Hepatocyte (in vitro differentiated cells): ENCODE results near the gene TNNI3. TPM values are rescaled to one million over a fixed set of nuclear protein-coding genes. Genes with fewer than 3 reads are reported as not detected.

Source experiments
- DNase-seq: peaks from one replicate; pipeline ENCODE4 v3.0.0-alpha.2; 2016; ENCODE audit warnings: low spot score
- H2AFZ ChIP-seq: fragments of 200-600 bp; sonication (generic); 2 replicates; pipeline ENCODE4 v1.6.0; 2016; ENCODE audit warnings: antibody characterized with exemption, mild to moderate bottlenecking
- H3K27ac ChIP-seq: fragments of 200-600 bp; sonication (generic); 2 replicates; pipeline ENCODE4 v1.5.1; 2016; ENCODE audit warnings: mild to moderate bottlenecking
- H3K27me3 ChIP-seq: fragments of 200-600 bp; sonication (generic); 2 replicates; pipeline ENCODE4 v1.6.1; 2016
- H3K36me3 ChIP-seq: fragments of 200-600 bp; sonication (generic); replicated peaks from 2 replicates; pipeline ENCODE4 v1.5.1; 2016; ENCODE audit warnings: low read depth; ENCODE audit not compliant: insufficient read depth
- H3K4me1 ChIP-seq: fragments of 200-600 bp; sonication (generic); 2 replicates; pipeline ENCODE4 v1.5.1; 2016; ENCODE audit warnings: mild to moderate bottlenecking, moderate library complexity; ENCODE audit not compliant: insufficient read depth
- H3K4me2 ChIP-seq: fragments of 200-600 bp; sonication (generic); 2 replicates; pipeline ENCODE4 v1.6.0; 2016
- H3K4me3 ChIP-seq: fragments of 200-600 bp; sonication (generic); 2 replicates; pipeline ENCODE4 v1.5.1; 2016; ENCODE audit warnings: mild to moderate bottlenecking
- H3K79me2 ChIP-seq: fragments of 200-600 bp; sonication (generic); 2 replicates; pipeline ENCODE4 v1.6.0; 2017; ENCODE audit warnings: mild to moderate bottlenecking
- H3K9me2 ChIP-seq: fragments of 200-600 bp; sonication (generic); replicated peaks from 2 replicates; pipeline ENCODE4 v1.6.0; 2017; ENCODE audit warnings: mild to moderate bottlenecking; ENCODE audit not compliant: insufficient read depth
- H3K9me3 ChIP-seq: fragments of 200-600 bp; sonication (generic); 2 replicates; pipeline ENCODE4 v1.5.1; 2016; ENCODE audit warnings: low read depth, mild to moderate bottlenecking
- H4K20me1 ChIP-seq: fragments of 200-600 bp; sonication (generic); 2 replicates; pipeline ENCODE4 v1.6.0; 2016; ENCODE audit warnings: mild to moderate bottlenecking; ENCODE audit not compliant: insufficient read depth, poor library complexity, severe bottlenecking
- CTCF ChIP-seq: fragments of 200-600 bp; sonication (generic); IDR thresholded peaks from 2 replicates; pipeline ENCODE4 v1.5.1; 2016; ENCODE audit warnings: antibody characterized with exemption, mild to moderate bottlenecking; ENCODE audit not compliant: poor library complexity
- EZH2 ChIP-seq: fragments of 200-600 bp; sonication (generic); IDR thresholded peaks from 2 replicates; pipeline ENCODE4 v1.6.1; 2016; ENCODE audit warnings: antibody characterized with exemption, mild to moderate bottlenecking, borderline replicate concordance
- EZH2phosphoT487 ChIP-seq: fragments of 200-600 bp; sonication (generic); IDR thresholded peaks from one replicate; pipeline ENCODE4 v1.6.1; 2018; ENCODE audit warnings: antibody characterized with exemption, mild to moderate bottlenecking, low read depth, moderate library complexity; ENCODE audit not compliant: unreplicated experiment, severe bottlenecking
- WGBS: methylation state at CpG from one replicate; pipeline ENCODE4 v1.1.6; 2016; ENCODE audit warnings: low lambda C conversion rate; ENCODE audit errors: missing lambda C conversion rate; 5-methylcytosine and 5-hydroxymethylcytosine counted together
- polyA plus RNA-seq: library from polyadenylated mRNA; unstranded; fragments of >200 nt; fragmentation: Nextera tagmentation; extraction: Ambion mirVana; gene quantifications from 2 replicates; pipeline ENCODE4 v1.2.1, GENCODE V29; 2016
- total RNA-seq: library from RNA; depleted of rRNA; stranded (reverse); fragments of >200 nt; gene quantifications from 2 replicates; pipeline ENCODE4 v1.2.3, GENCODE V29; 2014

TNNI3 gene
- total and polyA plus RNA-seq, 2 experiments from 2014 or later: 1.4 to 2.9 TPM

- peak overlapping the region; percentile 59 for H3K4me2 ChIP-seq
- H3K27me3 ChIP-seq: peaks cover 32% of the 10 kb centered on the region
- TF ChIP-seq CTCF (no peak), EZH2 (peak; percentile 45)
- H4K20me1 ChIP-seq: no peaks in the 10 kb centered on the region
- H3K4me1 ChIP-seq: no peaks in the 10 kb centered on the region
- no peaks in the 10 kb centered on the region for H3K9me2 ChIP-seq
- H2AFZ ChIP-seq: no peak overlapping the region
- no peaks in the 10 kb centered on the region for H3K79me2 ChIP-seq
- 43% methylated on average over 21 of the region's 21 CpGs for WGBS
- no peaks in the 10 kb centered on the region for H3K36me3 ChIP-seq
- no peaks in the 10 kb centered on the region for H3K9me3 ChIP-seq
- no peak overlapping the region for H3K4me3 ChIP-seq
- no peak overlapping the region for H3K27ac ChIP-seq
- no peak for DNase-seq
Observed at GRCh38 chr19:55141696-55142095, 15.8 kb downstream of the TNNI3 start.

- no peaks in the 10 kb centered on the region for H3K9me2 ChIP-seq
- 76% methylated on average over 7 of the region's 9 CpGs for WGBS
- H3K79me2 ChIP-seq: no peaks in the 10 kb centered on the region
- no peak overlapping the region for H3K27ac ChIP-seq
- no peak overlapping the region for H3K4me3 ChIP-seq
- H3K36me3 ChIP-seq: no peaks in the 10 kb centered on the region
- H2AFZ ChIP-seq: no peak overlapping the region
- no peak overlapping the region for H3K4me2 ChIP-seq
- H4K20me1 ChIP-seq: no peaks in the 10 kb centered on the region
- no peak for TF ChIP-seq CTCF
- TF ChIP-seq EZH2: no peak
- no peak for TF ChIP-seq EZH2phosphoT487
- H3K27me3 ChIP-seq: peaks cover 7% of the 10 kb centered on the region
- H3K9me3 ChIP-seq: no peaks in the 10 kb centered on the region
- no peaks in the 10 kb centered on the region for H3K4me1 ChIP-seq
- no peak for DNase-seq
Observed at GRCh38 chr19:55137915-55138314, 19.6 kb downstream of the TNNI3 start.

DNA sequence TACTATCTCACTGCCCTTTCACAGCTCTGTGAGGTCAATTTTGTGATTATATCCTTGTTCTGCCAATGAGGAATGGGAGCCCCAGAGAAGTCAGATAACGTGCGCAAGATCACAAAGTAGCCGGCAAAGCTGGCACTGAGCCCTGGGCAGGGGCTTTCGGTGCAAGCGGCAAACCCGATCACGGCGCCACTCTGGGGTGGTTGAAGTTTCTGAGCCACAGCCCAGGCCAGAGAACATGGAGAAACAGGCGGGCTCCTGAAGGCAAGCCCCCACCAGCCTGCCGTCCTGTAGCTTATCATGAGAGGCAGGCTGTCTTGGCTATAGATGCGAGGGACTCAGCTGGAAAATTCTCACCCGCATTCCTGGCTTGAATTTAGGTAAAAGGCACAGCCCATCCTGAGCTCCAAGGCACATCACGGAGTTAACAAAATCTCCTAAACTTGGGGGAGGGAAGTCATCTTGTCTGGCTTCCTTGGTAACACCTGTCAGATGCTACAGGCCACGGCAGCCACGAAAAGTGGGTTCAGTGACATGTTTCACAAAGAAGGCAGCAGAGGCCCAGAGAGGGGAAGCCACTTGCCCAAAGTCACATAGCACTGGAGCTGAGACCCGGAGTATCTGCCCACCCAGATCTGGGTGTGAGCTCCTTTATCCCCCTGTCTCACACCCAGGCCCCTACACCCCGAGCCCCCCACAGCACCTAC lies 21.0 kb downstream of the TNNI3 start:
- DNase-seq: no peak
- Histone ChIP-seq H3K4me3 (no peak overlapping the region), H4K20me1 (no peaks in the 10 kb centered on the region), H3K9me3 (no peaks in the 10 kb centered on the region), H3K9me2 (no peaks in the 10 kb centered on the region), H2AFZ (no peak overlapping the region), H3K27me3 (peaks cover under 1% of the 10 kb centered on the region), H3K79me2 (no peaks in the 10 kb centered on the region), H3K36me3 (no peaks in the 10 kb centered on the region), H3K4me1 (no peaks in the 10 kb centered on the region), H3K4me2 (no peak overlapping the region), H3K27ac (no peak overlapping the region)
- WGBS: 92% methylated on average over 15 of the region's 17 CpGs
- TF ChIP-seq EZH2phosphoT487: no peak
- no peak for TF ChIP-seq EZH2
- no peak for TF ChIP-seq CTCF
